Mesenchymal stem cell (in vitro differentiated cells and primary cell): ENCODE results near the gene STOML2.

Source experiments
- DNase-seq: peaks from one replicate; pipeline ENCODE4 v3.0.0-alpha.2; 2013
- H2AFZ ChIP-seq: one replicate; pipeline ENCODE4 v1.6.1; 2013; ENCODE audit warnings: low read depth, mild to moderate bottlenecking, control low read depth, inconsistent platforms, low read length, moderate library complexity
- H2AK5ac ChIP-seq: 2 replicates; pipeline ENCODE4 v1.6.1; 2013; ENCODE audit warnings: low read length, moderate library complexity, mild to moderate bottlenecking, inconsistent platforms; ENCODE audit not compliant: severe bottlenecking
- H2BK120ac ChIP-seq: one replicate; pipeline ENCODE4 v1.6.1; 2013; ENCODE audit warnings: low read depth, mild to moderate bottlenecking, inconsistent platforms, low read length, moderate library complexity
- H2BK12ac ChIP-seq, 2 experiments: one replicate each; pipeline ENCODE4 v1.6.1; 2013; ENCODE audit warnings: inconsistent platforms in 2 of 2, low read length in 2 of 2, mild to moderate bottlenecking in 2 of 2, moderate library complexity in 2 of 2, control low read depth in 1 of 2
- H2BK15ac ChIP-seq: one replicate; pipeline ENCODE4 v1.6.1; 2013; ENCODE audit warnings: mild to moderate bottlenecking, low read depth, inconsistent platforms; ENCODE audit not compliant: poor library complexity, severe bottlenecking
- H2BK5ac ChIP-seq: 2 replicates; pipeline ENCODE4 v1.6.1; 2013; ENCODE audit warnings: low read depth, mild to moderate bottlenecking, low read length, control low read depth, inconsistent platforms; ENCODE audit not compliant: poor library complexity, severe bottlenecking
- H3K14ac ChIP-seq, 2 experiments: one replicate each; pipeline ENCODE4 v1.6.1; 2013; ENCODE audit warnings: inconsistent platforms in 2 of 2, low read length in 2 of 2, control low read depth in 1 of 2, mild to moderate bottlenecking in 1 of 2, moderate library complexity in 1 of 2
- H3K18ac ChIP-seq, 2 experiments: one replicate each; pipeline ENCODE4 v1.6.1; 2013; ENCODE audit warnings: inconsistent platforms in 2 of 2, low read length in 2 of 2, control low read depth in 1 of 2, low read depth in 1 of 2, mild to moderate bottlenecking in 1 of 2
- H3K23ac ChIP-seq, 2 experiments: one replicate each; pipeline ENCODE4 v1.6.1; 2013; ENCODE audit warnings: inconsistent platforms in 2 of 2, low read length in 2 of 2, mild to moderate bottlenecking in 2 of 2, moderate library complexity in 2 of 2, control low read depth in 1 of 2
- H3K27ac ChIP-seq: 2 replicates; pipeline ENCODE4 v1.5.1; 2013; ENCODE audit warnings: mild to moderate bottlenecking, moderate library complexity, low read length, control low read depth, inconsistent platforms; ENCODE audit not compliant: poor library complexity, severe bottlenecking
- H3K27me3 ChIP-seq, 2 experiments: 2 replicates each; pipeline versions ENCODE4 v1.6.1 to v1.7.0; 2013; ENCODE audit warnings: low read length in 2 of 2, mild to moderate bottlenecking in 2 of 2, moderate library complexity in 2 of 2, control low read depth in 1 of 2, inconsistent platforms in 1 of 2; ENCODE audit not compliant: control insufficient read depth in 1 of 2, insufficient read depth in 1 of 2
- H3K36me3 ChIP-seq, 2 experiments: 2 replicates each; pipeline versions ENCODE4 v1.6.1 to v1.7.0; 2013; ENCODE audit warnings: low read length in 2 of 2, control low read depth in 1 of 2, inconsistent platforms in 1 of 2, low read depth in 1 of 2, mild to moderate bottlenecking in 1 of 2; ENCODE audit not compliant: insufficient read depth in 2 of 2, control insufficient read depth in 1 of 2
- H3K4ac ChIP-seq, 2 experiments: one replicate each; pipeline ENCODE4 v1.6.1; 2013; ENCODE audit warnings: inconsistent platforms in 2 of 2, low read length in 2 of 2, mild to moderate bottlenecking in 2 of 2, moderate library complexity in 2 of 2, control low read depth in 1 of 2, low read depth in 1 of 2
- H3K4me1 ChIP-seq: 2 replicates; pipeline ENCODE4 v1.6.1; 2013; ENCODE audit warnings: low read depth, low read length, control low read depth; ENCODE audit not compliant: control insufficient read depth, insufficient read depth
- H3K4me2 ChIP-seq: 2 replicates; pipeline ENCODE4 v1.6.1; 2013; ENCODE audit warnings: low read length, mild to moderate bottlenecking, inconsistent platforms; ENCODE audit not compliant: poor library complexity, severe bottlenecking
- H3K4me3 ChIP-seq, 2 experiments: 2 replicates each; pipeline versions ENCODE4 v1.5.1 to v1.7.0; 2013; ENCODE audit warnings: low read length in 2 of 2, mild to moderate bottlenecking in 2 of 2, control low read depth in 1 of 2, low read depth in 1 of 2; ENCODE audit not compliant: insufficient read depth in 1 of 2
- H3K79me1 ChIP-seq: replicated peaks from 2 replicates; pipeline ENCODE4 v1.6.1; 2013; ENCODE audit warnings: mild to moderate bottlenecking, control low read depth, low read length, inconsistent platforms; ENCODE audit not compliant: poor library complexity, severe bottlenecking
- H3K9ac ChIP-seq: 2 replicates; pipeline ENCODE4 v1.7.0; 2013; ENCODE audit warnings: mild to moderate bottlenecking, low read length, moderate library complexity
- H3K9me3 ChIP-seq: 2 replicates; pipeline ENCODE4 v1.7.0; 2013; ENCODE audit warnings: mild to moderate bottlenecking, low read length; ENCODE audit not compliant: control insufficient read depth
- H4K8ac ChIP-seq: one replicate; pipeline ENCODE4 v1.6.1; 2013; ENCODE audit warnings: inconsistent platforms, mild to moderate bottlenecking, low read length, moderate library complexity
- H4K91ac ChIP-seq: one replicate; pipeline ENCODE4 v1.6.1; 2013; ENCODE audit warnings: mild to moderate bottlenecking, low read length, inconsistent platforms
- WGBS: methylation state at CpG from one replicate; pipeline ENCODE4 v1.1.7; 2013; ENCODE audit warnings: mixed read lengths; 5-methylcytosine and 5-hydroxymethylcytosine counted together

STOML2 gene

GRCh38 chr9:35104586-35104985 lies 1.7 kb upstream of the STOML2 start:
- peaks cover 25% of the 10 kb centered on the region for H3K4me1 ChIP-seq
- no peak overlapping the region for H2BK12ac ChIP-seq
- peaks cover 61% of the 10 kb centered on the region for H3K79me1 ChIP-seq
- no peak overlapping the region for H3K18ac ChIP-seq
- H3K4me2 ChIP-seq, result no peak overlapping the region
- WGBS, result 90% methylated on average over 2 of the region's 4 CpGs
- H3K9ac ChIP-seq, result peak overlapping the region; percentile 99
- H3K9me3 ChIP-seq, result no peaks in the 10 kb centered on the region
- H3K4ac ChIP-seq, result no peak overlapping the region
- no peak overlapping the region for H2AK5ac ChIP-seq
- no peak overlapping the region for H2BK120ac ChIP-seq
- H2BK5ac ChIP-seq, result no peak overlapping the region
- H3K36me3 ChIP-seq, result peaks cover 73 to 85% of the 10 kb centered on the region in 2 experiments
- no peak overlapping the region for H4K91ac ChIP-seq
- H4K8ac ChIP-seq, result no peak overlapping the region
- no peak overlapping the region for H3K23ac ChIP-seq
- no peak for DNase-seq
- H3K4me3 ChIP-seq, result no peak overlapping the region
- H2BK15ac ChIP-seq, result no peak overlapping the region
- H3K14ac ChIP-seq, result no peak overlapping the region
- no peak overlapping the region for H3K27ac ChIP-seq
- no peak overlapping the region for H2AFZ ChIP-seq
- no peaks in the 10 kb centered on the region for H3K27me3 ChIP-seq

- H3K23ac ChIP-seq, result no peak overlapping the region
- no peak overlapping the region for H2AK5ac ChIP-seq
- no peak overlapping the region for H3K18ac ChIP-seq
- no peak overlapping the region for H2AFZ ChIP-seq
- H3K14ac ChIP-seq, result no peak overlapping the region
- H4K91ac ChIP-seq, result no peak overlapping the region
- peaks cover 19% of the 10 kb centered on the region for H3K4me1 ChIP-seq
- H3K9ac ChIP-seq, result peak overlapping the region; percentile 99
- H3K79me1 ChIP-seq, result peaks cover 57% of the 10 kb centered on the region
- 58% methylated on average over 5 of the region's 5 CpGs for WGBS
- H2BK15ac ChIP-seq, result no peak overlapping the region
- no peaks in the 10 kb centered on the region for H3K27me3 ChIP-seq
- peaks cover 69 to 81% of the 10 kb centered on the region in 2 experiments for H3K36me3 ChIP-seq
- no peak overlapping the region for H2BK120ac ChIP-seq
- H2BK5ac ChIP-seq, result no peak overlapping the region
- no peak for DNase-seq
- H3K4me2 ChIP-seq, result peak overlapping the region; percentile 76
- H2BK12ac ChIP-seq, result no peak overlapping the region
- peak overlapping the region in 1 of 2 experiments; percentile 94 for H3K4me3 ChIP-seq
- peak overlapping the region; percentile 52 for H4K8ac ChIP-seq
- no peak overlapping the region for H3K4ac ChIP-seq
- no peaks in the 10 kb centered on the region for H3K9me3 ChIP-seq
- peak overlapping the region; percentile 38 for H3K27ac ChIP-seq
Measured at GRCh38 chr9:35103660-35104191, 795 bp upstream of the STOML2 start.

- H2BK120ac ChIP-seq, result no peak overlapping the region
- peak overlapping the region; percentile 83 for H3K27ac ChIP-seq
- DNase-seq, result peak; percentile 62
- no peak overlapping the region for H2BK15ac ChIP-seq
- H3K4me1 ChIP-seq, result peaks cover 18% of the 10 kb centered on the region
- peak overlapping the region in 1 of 2 experiments; percentile 67 for H3K18ac ChIP-seq
- 5% methylated on average over 10 of the region's 10 CpGs for WGBS
- H3K36me3 ChIP-seq, result peaks cover 56 to 68% of the 10 kb centered on the region in 2 experiments
- no peaks in the 10 kb centered on the region for H3K27me3 ChIP-seq
- H3K4me3 ChIP-seq, result peak overlapping the region; percentile 61 to 94
- no peak overlapping the region for H2BK5ac ChIP-seq
- no peak overlapping the region for H3K23ac ChIP-seq
- no peak overlapping the region for H3K14ac ChIP-seq
- peak overlapping the region; percentile 70 for H4K8ac ChIP-seq
- no peaks in the 10 kb centered on the region for H3K9me3 ChIP-seq
- H4K91ac ChIP-seq, result peak overlapping the region; percentile 19
- H3K79me1 ChIP-seq, result peaks cover 45% of the 10 kb centered on the region
- H3K9ac ChIP-seq, result peak overlapping the region; percentile 99
- H3K4me2 ChIP-seq, result peak overlapping the region; percentile 76
- H2AFZ ChIP-seq, result no peak overlapping the region
- H2BK12ac ChIP-seq, result no peak overlapping the region
- no peak overlapping the region for H2AK5ac ChIP-seq
- peak overlapping the region; percentile 61 to 95 for H3K4ac ChIP-seq
Measured at GRCh38 chr9:35102465-35102768, 514 bp downstream of the STOML2 start.

GRCh38 chr9:35097573-35097972 lies 5.4 kb downstream of the STOML2 start:
- H3K79me1 ChIP-seq, result peaks cover 44% of the 10 kb centered on the region
- H4K91ac ChIP-seq, result no peak overlapping the region
- H3K4me1 ChIP-seq, result peaks cover 18% of the 10 kb centered on the region
- no peak overlapping the region for H3K9ac ChIP-seq
- H2BK5ac ChIP-seq, result no peak overlapping the region
- H3K4me2 ChIP-seq, result no peak overlapping the region
- peaks cover 41 to 53% of the 10 kb centered on the region in 2 experiments for H3K36me3 ChIP-seq
- H3K27ac ChIP-seq, result no peak overlapping the region
- no peaks in the 10 kb centered on the region for H3K27me3 ChIP-seq
- H3K14ac ChIP-seq, result no peak overlapping the region
- no peak overlapping the region for H2BK15ac ChIP-seq
- H4K8ac ChIP-seq, result no peak overlapping the region
- H2BK12ac ChIP-seq, result no peak overlapping the region
- H3K18ac ChIP-seq, result no peak overlapping the region
- no peak overlapping the region for H3K4ac ChIP-seq
- WGBS, result 90% methylated on average over 3 of the region's 3 CpGs
- no peak for DNase-seq
- H2AFZ ChIP-seq, result no peak overlapping the region
- H3K4me3 ChIP-seq, result no peak overlapping the region
- no peaks in the 10 kb centered on the region for H3K9me3 ChIP-seq
- no peak overlapping the region for H2AK5ac ChIP-seq
- H2BK120ac ChIP-seq, result no peak overlapping the region
- no peak overlapping the region for H3K23ac ChIP-seq
